ENCODE data around the gene FLOT1. TPM values are rescaled to one million over a fixed set of nuclear protein-coding genes. Genes with fewer than 3 reads are reported as not detected.

FLOT1 gene
- polyA plus RNA-seq, 1 experiment: 155 TPM

- Histone ChIP-seq H3K9me3 (ENCODE audit: control insufficient read depth, insufficient read depth, low read length) (no peaks in the 10 kb centered on the region; the same call in 1 of the 2 replicates), H3K27ac (ENCODE audit: low read depth, low read length) (no peak overlapping the region), H3K4me3 (ENCODE audit: low read depth, low read length) (no peak overlapping the region), H3K27me3 (ENCODE audit: control insufficient read depth, insufficient read depth, low read length) (no peaks in the 10 kb centered on the region)
- DNase-seq (ENCODE audit: low read depth, low spot score): no peak
- no peak for TF ChIP-seq CTCF (IDR thresholded peaks at IDR 0.05; ENCODE audit: low read depth, low read length)
- ChIA-PET CTCF (interaction anchor here (1.3 to 1.5 kb wide), 2 partner anchors 10 to 90 kb away, joined by 4 read pairs; no protein-coding TSS in a partner anchor), POLR2A (no interaction called here)
These were observed 4.0 kb downstream of the FLOT1 start for GRCh38 chr6:30738532-30738931.

- no peak for DNase-seq (ENCODE audit: low read depth, low spot score)
- POLR2A ChIA-PET: no interaction called here
- no peaks in the 10 kb centered on the region for H3K9me3 ChIP-seq (ENCODE audit: control insufficient read depth, insufficient read depth, low read length)
- TF ChIP-seq CTCF (IDR thresholded peaks at IDR 0.05; ENCODE audit: low read depth, low read length): no peak
- no peak overlapping the region for H3K27ac ChIP-seq (ENCODE audit: low read depth, low read length)
- CTCF ChIA-PET: interaction anchor here (2.0 to 2.3 kb wide), 2 partner anchors 13 to 57 kb away, joined by 7 to 9 read pairs; no protein-coding TSS in a partner anchor
- H3K4me3 ChIP-seq (ENCODE audit: low read depth, low read length): no peak overlapping the region
- no peaks in the 10 kb centered on the region for H3K27me3 ChIP-seq (ENCODE audit: control insufficient read depth, insufficient read depth, low read length)
These were observed 6.7 kb downstream of the FLOT1 start for GRCh38 chr6:30735668-30736314.

GRCh38 chr6:30732237-30732943, 10.1 kb downstream of the FLOT1 start:
- ChIA-PET POLR2A (interaction anchor here (0.7 to 1.2 kb wide), 2 partner anchors 11 to 102 kb away, joined by 3 read pairs; no protein-coding TSS in a partner anchor), CTCF (interaction anchor here (1.2 to 3.1 kb wide), 5 partner anchors 10 to 355 kb away, joined by 3 to 21 read pairs (median 5); no protein-coding TSS in a partner anchor)
- no peak for DNase-seq (ENCODE audit: low read depth, low spot score)
- no peak for TF ChIP-seq CTCF (IDR thresholded peaks at IDR 0.05; ENCODE audit: low read depth, low read length)
- Histone ChIP-seq H3K4me3 (ENCODE audit: low read depth, low read length) (no peak overlapping the region), H3K27me3 (ENCODE audit: control insufficient read depth, insufficient read depth, low read length) (no peaks in the 10 kb centered on the region), H3K27ac (ENCODE audit: low read depth, low read length) (no peak overlapping the region), H3K9me3 (ENCODE audit: control insufficient read depth, insufficient read depth, low read length) (no peaks in the 10 kb centered on the region)

- Histone ChIP-seq H3K27me3 (ENCODE audit: control insufficient read depth, insufficient read depth, low read length) (no peaks in the 10 kb centered on the region), H3K9me3 (ENCODE audit: control insufficient read depth, insufficient read depth, low read length) (no peaks in the 10 kb centered on the region), H3K4me3 (ENCODE audit: low read depth, low read length) (no peak overlapping the region), H3K27ac (ENCODE audit: low read depth, low read length) (no peak overlapping the region)
- POLR2A ChIA-PET: interaction anchor here (0.6 to 2.5 kb wide), 4 partner anchors 9 to 171 kb away, joined by 3 to 8 read pairs (median 6); no protein-coding TSS in a partner anchor
- CTCF ChIA-PET: interaction anchor here (0.8 to 3.1 kb wide), 7 partner anchors 8 to 112 kb away, joined by 3 to 21 read pairs (median 5); no protein-coding TSS in a partner anchor
- TF ChIP-seq CTCF (IDR thresholded peaks at IDR 0.05; ENCODE audit: low read depth, low read length): peak; percentile 50; the same call in 1 of the 2 replicates
- no peak for DNase-seq (ENCODE audit: low read depth, low spot score)
These were observed 11.7 kb downstream of the FLOT1 start for GRCh38 chr6:30730601-30731435.

All from AG04450 (cell line).